HL-60/S4 (cell line): ENCODE measurements around the gene CYB5R4.

ENCODE experiments used
- in situ Hi-C: fragments of 300-500 bp; cut with MboI; formaldehyde crosslinking; loops from 2 replicates; pipeline ENCODE4 v1.14.3; 2022; ENCODE audit warnings: low sequenced_read_pairs

Gene CYB5R4

GRCh38 chr6:83976037-83976755 lies 116.7 kb downstream of the CYB5R4 start:
- in situ Hi-C loops = no loop called here

GRCh38 chr6:83976871-83977270 lies 117.4 kb downstream of the CYB5R4 start:
- in situ Hi-C loops = no loop called here

DNA sequence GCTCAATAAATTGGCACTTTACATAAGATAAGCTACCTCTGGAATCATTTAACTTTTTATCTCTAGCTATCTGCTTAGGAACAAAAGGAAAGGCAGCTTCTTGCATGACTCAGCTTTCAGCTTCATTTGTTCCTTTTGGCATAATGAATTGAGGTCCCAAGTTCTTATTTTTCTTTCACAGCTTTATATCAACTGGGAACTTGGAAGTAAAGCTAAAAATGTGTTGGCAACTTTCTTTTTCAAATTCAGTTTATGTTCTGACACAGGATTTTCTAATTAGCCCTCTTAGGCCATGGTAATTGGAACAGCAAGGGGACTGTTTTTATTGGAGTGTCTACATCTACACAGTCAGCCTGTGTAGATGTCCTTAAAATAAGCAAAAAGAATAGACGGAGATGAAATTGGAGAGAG lies 118.8 kb downstream of the CYB5R4 start:
- in situ Hi-C loops = no loop called here

- in situ Hi-C loops = no loop called here
Measured at GRCh38 chr6:83978997-83979396, 119.5 kb downstream of the CYB5R4 start.

GRCh38 chr6:83984411-83984810 lies 124.9 kb downstream of the CYB5R4 start:
- in situ Hi-C loops = no loop called here

DNA sequence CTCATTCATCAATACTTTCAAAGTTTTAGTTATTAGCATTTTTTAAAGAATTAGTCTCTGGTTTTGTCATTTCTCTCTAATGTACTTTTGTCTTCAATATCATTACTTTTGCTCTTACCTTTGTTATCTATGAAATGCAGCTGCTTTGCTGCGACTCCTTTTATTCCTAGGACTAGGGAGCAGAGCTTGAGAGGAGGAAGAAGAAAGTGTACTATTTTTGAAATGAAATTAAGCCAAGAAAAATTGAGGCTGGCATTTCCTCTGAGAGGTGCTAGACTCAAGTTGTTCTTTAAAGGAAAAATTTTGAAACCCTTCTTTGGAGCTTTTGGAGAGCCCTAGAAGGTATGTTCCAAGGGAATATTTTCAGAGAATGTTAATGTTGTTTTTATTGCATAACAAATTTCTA lies 125.8 kb downstream of the CYB5R4 start:
- in situ Hi-C loops = no loop called here

- in situ Hi-C loops = no loop called here
Measured at GRCh38 chr6:83985715-83986114, 126.2 kb downstream of the CYB5R4 start.

DNA sequence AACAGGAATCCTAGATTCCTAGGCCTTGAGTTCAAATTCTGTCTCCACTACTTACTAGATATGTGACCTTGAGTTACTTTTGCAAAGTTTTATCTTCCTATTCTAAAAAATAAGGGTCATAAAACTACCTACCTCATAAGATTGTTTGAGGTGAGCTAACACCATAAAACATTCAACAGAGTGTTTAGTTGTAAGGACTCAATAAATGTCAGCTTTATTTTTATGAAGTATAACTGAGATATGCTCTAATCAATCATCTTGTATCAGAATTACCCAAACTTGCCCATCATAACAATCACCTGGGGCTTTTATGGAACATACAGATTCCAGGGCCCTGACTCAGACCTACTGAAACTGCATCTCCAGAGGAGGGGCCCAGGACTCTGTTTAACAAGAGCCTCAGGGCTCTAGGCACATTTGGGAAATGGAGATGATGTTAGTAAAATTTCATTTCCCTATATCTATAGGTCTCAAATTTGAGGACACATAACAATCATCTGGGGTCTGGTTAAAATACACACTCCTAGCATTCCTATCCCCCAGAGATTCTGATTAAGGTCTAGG lies 138.6 kb downstream of the CYB5R4 start:
- in situ Hi-C loops = no loop called here

DNA sequence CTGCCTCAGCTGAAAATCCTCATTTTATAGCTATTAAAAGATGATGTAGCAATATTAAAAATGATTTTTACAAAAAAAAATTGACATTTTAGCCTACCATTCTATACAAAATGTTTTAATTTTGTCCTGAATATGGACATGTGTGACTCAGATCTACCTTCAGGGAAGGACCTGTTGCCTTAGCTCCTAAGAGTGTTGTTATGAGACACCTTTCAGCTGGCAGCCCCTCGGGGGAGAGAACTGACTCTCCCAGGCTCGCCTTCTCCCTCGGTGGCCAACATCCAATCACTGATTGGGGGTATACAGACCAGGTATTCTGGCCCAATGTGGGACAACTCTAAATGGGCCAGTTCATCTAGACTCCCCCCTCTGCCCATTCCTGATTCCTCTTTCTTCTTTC lies 141.6 kb downstream of the CYB5R4 start:
- in situ Hi-C loops = no loop called here

DNA sequence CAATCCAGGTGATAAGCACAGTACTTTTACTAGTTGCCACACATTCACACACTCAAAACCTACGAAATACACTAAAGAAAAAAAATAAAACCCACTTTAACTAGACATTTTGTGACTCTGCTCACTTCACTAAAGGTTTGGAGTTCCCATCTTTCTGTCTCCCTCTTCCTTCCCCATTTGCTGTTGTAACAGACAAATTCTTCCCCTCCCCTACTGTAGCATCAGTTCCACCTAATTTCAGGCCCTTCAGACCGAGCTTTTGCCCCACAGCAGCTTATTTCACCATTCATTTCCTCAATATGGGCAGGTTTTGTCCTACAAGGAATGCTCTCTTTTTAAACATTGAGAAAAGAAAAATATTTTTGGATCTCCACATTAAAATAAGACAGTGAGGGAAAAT lies 142.7 kb downstream of the CYB5R4 start:
- in situ Hi-C loops = no loop called here

- in situ Hi-C loops = no loop called here
Measured at GRCh38 chr6:84003131-84003530, 143.6 kb downstream of the CYB5R4 start.

- in situ Hi-C loops = no loop called here
Measured at GRCh38 chr6:84003654-84004053, 144.2 kb downstream of the CYB5R4 start.

DNA sequence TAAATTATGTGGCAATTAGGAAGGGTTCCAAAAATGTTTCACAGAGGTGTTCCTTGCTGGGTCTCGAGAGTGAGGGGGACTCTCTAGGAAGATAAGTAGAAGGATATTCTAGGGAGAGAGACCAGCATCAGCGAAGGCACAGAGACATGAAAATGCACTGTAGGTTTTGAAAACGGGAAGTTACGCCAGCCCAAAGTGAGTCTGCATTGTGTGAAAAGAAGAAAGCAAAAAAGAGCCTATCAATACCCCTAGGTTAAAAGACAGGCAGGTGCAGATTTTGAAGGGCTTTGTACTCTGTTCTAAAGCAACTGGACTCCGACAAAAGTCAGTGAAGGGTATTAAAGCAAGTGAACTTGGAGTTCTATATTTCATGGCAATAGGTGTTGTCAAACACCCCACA lies 148.4 kb downstream of the CYB5R4 start:
- in situ Hi-C loops = no loop called here

GRCh38 chr6:84013354-84013753 lies 153.9 kb downstream of the CYB5R4 start:
- in situ Hi-C loops = no loop called here

- in situ Hi-C loops = no loop called here
Measured at GRCh38 chr6:84013931-84014330, 154.4 kb downstream of the CYB5R4 start.

GRCh38 chr6:84016029-84016428 lies 156.5 kb downstream of the CYB5R4 start:
- in situ Hi-C loops = no loop called here
